Epithelial cell of esophagus (primary cell): Measurements from ENCODE around the gene SNN.

Experiments
- DNase-seq: peaks from one replicate; pipeline ENCODE4 v3.0.0; 2010; ENCODE audit warnings: low read depth
- H3K4me3 ChIP-seq: 2 replicates; pipeline ENCODE4 v1.5.1; 2011; ENCODE audit warnings: mild to moderate bottlenecking, low read length, control low read depth
- CTCF ChIP-seq: IDR thresholded peaks from 2 replicates; pipeline ENCODE4 v1.5.1; 2011; ENCODE audit warnings: low read depth, mild to moderate bottlenecking, low read length, control low read depth, inconsistent platforms; ENCODE audit not compliant: insufficient read depth; ENCODE audit errors: missing control alignments

SNN gene

DNA sequence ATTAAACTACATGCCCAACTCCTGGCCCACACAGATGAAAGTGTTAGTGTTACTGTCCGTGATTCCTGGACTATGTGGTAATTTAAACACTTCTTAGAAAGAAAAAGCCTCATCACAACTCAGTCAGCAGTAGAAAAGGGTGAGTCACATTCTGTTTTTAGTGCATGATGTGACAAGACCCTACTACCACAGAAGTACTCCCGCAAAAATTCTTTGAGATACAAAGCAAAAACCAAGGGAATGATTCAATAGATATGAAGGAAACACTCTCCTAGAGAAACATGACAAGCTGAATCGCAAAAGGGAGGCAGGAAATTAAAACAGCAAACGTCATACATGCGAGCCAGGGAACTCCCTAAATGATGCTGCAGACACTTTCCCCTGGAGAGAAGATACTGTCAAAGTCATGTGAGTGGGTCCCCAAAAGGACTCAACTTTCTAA is 14.4 kb downstream of the SNN start:
- H3K4me3 ChIP-seq, result no peak overlapping the region
- peak; percentile 88 for DNase-seq
- no peak for TF ChIP-seq CTCF

GRCh38 chr16:11683145-11683544 is 14.9 kb downstream of the SNN start:
- H3K4me3 ChIP-seq, result no peak overlapping the region
- TF ChIP-seq CTCF, result no peak
- DNase-seq, result no peak

- TF ChIP-seq CTCF, result no peak
- DNase-seq, result no peak
- H3K4me3 ChIP-seq, result no peak overlapping the region
Measured at GRCh38 chr16:11684231-11685025, 16.2 kb downstream of the SNN start.

DNA sequence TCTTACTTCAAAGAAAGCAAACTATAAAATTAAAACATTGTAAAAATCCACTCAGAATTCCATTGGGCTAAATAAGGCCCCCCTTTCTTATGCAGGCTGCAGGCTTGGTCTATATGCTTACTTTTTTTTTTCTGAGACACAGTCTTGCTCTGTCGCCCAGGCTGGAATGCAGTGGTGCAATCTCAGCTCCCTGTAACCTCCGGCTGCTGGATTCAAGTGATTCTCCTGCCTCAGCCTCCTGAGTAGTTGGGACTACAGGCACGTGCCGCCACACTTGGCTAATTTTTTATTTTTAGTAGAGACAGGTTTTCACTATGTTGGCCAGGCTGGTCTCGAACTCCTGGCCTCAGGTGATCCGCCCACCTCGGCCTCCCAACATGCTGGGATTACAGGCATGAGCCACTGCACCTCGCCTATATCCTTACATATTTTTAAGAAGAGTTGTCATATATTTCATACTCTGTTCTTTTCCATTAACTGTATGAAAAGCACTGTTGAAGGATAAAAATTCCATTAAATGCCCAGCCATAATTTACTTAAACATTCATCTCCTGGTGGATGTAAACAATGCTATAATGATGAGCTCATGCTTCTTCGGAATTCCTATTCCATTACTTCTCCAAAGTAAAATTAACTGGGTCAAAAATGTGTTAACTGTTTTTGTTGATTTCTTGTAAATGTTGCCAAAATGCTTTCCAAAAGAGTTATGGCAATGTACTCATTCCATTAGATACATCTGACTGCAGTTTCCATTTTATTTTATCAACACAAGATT is 17.8 kb downstream of the SNN start:
- no peak for TF ChIP-seq CTCF
- no peak overlapping the region for H3K4me3 ChIP-seq
- no peak for DNase-seq

DNA sequence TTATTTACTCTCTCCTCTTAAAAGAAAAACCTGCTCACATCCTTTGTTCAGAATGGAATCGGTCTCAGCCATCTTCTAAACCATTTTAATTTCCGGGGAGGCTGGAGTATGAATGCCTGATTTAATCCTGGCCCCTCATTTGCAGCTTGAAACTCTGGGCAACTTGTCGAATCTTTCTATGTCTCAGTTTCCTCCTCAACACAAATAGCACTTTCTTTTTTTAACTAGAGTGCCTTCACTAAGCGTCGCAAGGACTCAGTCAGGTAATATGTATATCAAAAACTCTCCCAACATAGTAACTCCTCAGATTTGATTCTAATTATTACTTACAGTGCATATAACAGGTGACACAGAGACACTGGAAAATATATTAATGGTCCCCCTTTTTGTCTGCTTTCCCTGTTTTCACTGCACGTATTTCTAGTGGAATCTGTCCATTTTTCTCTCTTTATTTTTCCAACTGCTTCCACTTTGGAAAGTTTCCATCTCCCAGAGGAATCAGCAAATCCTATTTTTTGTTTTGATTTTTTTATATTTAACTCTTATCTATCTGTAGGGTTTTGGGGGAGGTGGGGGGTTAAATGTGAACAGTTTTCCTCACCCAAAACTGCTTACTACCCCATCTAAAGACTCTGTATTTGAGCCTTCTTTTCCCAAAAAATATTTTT is 18.6 kb downstream of the SNN start:
- DNase-seq, result no peak
- no peak for TF ChIP-seq CTCF
- no peak overlapping the region for H3K4me3 ChIP-seq

DNA sequence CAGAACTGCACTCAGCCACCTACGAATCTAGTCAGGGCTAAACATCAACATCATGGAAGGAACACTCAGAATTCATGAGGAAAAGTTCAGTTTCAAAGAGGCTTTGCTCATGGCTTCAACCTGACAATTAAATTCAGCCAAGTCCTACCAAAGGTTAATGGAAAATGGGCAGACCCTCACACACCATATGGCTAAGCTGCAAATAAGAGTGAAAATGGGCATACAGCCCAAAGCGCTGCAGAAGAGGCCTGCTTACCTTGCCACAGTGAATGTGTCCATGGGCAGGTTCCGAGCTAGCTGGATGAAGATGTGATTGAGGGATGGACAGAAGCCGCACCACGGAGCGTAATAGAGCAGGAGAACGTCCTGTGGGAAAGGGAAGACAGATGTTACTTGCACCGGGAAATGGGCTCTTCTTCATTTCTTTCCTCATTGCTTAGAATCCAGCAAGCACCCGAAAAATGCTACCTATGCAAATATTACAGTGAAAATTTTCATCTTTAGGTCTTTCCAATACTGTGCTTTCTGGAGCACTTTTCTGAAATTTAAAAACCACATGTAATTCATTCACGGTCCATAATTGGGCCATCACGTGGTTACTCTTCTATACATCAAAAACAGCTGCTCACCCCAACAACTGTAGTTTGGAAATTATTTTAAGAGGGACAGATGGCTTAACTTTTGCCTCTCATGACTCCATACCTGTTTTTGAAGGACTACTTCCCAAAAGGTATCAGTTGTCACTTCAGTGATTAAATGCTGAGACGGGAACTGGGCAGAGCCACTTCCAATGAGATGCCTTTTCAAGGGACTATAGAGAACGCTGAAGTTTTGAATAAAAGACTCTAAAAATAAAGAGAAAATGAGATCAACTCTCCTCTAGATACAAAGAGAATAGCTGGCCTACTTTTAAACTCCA is 19.6 kb downstream of the SNN start:
- H3K4me3 ChIP-seq, result no peak overlapping the region
- no peak for TF ChIP-seq CTCF
- DNase-seq, result no peak
